GM12801 (cell line): Measurements from ENCODE around the gene TEKTIP1.

Experiments used
- TF ChIP-seq, protein P1 (sequence below): IDR thresholded peaks from one replicate; pipeline ENCODE4 v1.5.1; 2011; ENCODE audit warnings: control low read depth; ENCODE audit not compliant: insufficient read length; ENCODE audit errors: extremely low read depth

Gene TEKTIP1

DNA sequence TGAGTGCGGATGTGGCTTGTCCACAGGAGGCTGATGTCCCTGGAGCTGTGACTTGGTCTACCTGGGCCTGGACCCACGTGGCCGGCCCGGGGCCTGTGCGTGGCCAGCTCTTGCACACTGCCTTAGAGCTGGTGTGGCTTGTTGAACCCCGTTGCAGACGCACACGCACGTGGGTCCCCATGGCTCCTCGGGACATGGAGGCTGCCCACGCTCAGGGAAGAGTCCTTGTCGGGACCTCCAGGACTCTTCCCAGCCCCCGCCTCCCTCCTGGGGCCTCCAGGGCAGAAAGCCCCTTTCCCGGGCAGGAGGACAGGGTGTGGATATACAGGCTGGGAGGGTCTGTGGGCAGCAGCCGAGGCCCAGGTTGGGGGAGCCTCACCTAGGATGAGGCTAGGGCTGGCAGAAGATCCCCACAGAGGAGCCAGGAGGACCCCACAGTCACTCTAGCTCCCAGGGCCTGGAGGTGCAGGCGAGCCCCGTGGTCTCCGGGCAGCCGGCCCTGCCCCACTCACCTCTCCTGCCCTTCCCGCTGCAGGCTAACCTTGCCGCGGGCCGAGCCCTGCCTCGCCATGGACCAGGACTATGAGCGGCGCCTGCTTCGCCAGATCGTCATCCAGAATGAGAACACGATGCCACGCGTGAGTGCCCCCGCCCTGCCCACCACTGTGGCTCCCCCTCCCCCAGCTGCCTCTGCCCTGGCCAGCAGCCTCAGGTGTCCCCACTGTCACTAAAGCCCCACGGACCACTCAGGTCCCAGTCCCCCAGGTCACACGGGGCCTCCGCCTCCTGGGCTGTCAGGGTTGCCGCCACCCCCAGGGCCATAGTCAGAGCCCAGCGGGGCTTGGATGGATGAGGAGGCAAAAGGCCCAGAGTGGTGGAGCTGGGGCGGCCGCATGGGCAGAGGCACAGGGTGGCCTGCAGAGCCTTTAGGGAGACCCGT, 16.3 kb upstream of the TEKTIP1 start:
- TF ChIP-seq, protein P1, sequence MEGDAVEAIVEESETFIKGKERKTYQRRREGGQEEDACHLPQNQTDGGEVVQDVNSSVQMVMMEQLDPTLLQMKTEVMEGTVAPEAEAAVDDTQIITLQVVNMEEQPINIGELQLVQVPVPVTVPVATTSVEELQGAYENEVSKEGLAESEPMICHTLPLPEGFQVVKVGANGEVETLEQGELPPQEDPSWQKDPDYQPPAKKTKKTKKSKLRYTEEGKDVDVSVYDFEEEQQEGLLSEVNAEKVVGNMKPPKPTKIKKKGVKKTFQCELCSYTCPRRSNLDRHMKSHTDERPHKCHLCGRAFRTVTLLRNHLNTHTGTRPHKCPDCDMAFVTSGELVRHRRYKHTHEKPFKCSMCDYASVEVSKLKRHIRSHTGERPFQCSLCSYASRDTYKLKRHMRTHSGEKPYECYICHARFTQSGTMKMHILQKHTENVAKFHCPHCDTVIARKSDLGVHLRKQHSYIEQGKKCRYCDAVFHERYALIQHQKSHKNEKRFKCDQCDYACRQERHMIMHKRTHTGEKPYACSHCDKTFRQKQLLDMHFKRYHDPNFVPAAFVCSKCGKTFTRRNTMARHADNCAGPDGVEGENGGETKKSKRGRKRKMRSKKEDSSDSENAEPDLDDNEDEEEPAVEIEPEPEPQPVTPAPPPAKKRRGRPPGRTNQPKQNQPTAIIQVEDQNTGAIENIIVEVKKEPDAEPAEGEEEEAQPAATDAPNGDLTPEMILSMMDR: no peak

DNA sequence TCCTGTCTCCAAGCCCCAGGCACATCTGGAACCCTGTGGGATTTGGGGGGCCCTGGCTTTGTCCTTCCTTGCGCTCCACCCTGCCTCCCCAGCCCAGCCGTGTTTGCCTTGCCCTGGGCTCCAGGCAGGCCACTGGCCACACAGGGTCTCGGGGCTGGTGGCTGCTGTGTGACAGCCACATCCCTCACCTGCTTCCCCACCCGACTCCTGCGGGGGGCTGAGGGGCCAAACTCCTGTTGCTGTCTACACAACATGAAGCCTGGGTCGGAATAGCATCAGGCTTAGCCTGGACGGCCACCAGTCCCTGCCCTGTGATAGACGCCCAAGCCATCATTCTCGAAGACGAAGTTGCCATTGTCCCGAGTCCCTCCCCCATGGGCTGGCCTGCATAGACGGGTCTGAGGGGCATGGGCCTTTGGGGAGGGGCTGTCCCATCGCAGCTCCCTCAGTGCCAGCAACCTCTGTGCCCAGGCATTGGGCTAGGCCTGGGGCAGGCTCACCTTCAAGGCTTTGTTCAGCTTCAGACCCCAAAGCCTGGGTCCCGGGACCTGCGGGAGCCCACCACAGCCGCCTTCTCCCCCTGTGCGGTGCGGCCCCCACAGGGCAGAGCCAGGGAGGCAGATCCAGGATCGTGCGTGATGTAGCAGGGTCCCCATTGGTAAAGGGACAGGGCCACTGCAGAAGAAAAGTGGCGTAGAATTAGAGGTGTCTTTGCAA, 15.5 kb upstream of the TEKTIP1 start:
- TF ChIP-seq, protein P1: no peak

DNA sequence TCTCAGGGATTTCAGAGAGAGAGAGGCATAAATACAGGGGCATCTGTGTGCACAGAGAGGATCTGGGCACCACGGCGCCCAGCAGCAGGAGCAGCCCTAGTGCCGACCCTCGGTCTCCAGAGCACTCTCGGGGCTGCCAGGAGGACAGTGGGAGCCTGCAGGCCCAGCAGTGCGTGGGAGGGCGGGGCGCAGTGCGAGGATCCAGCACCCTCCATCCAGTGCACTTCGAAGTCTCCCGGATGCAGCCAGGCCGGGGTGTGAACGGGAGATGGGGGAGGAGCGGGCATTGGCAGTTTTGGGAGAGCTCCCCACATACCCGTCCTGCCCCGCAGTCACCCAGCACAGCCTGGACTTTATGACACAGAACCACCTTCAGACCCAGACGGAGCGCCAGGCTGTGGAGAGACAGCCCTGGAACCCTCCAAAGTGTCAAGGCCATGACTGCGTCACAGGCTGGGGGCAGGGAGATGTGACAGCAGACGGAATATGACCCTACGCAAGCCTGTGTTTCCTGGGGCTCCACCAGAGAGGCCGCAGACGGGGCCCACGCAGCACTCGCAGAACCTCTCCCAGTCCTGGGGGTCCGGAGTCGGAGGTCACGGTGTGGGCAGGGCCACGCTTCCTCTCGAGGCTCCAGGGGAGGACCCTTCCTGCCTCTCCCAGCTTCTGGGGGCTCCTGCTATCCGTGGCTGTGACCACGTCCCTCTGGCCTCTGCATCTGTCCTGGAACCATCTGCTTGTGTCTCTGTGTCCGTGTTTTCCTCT, 14.7 kb upstream of the TEKTIP1 start:
- TF ChIP-seq, protein P1: no peak

DNA sequence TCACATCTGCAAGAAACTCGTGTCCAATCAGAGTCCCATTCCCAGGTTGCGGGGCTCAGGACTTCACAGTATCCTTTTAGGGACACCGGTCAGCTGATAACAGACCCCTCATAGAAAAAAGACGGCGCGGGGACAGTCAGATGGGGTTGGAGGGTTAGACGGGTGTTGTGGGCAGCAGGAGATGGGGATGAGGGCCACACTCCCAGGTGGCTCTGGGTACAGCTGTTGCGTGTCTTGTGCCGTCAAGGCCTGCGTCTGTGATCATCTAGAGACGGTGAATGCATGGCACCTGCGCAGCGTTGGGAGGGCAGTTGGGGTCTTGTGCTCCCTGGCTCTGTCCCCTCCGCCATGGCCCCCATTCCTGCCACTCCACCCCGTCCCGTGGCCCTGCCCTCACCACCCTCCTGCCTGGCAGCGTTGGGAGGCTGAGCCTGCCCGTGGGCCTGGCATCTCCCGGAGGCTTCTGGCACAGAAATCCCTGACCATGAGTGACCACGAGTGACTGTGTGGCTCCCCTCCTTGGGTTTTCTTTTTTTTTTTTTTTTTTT, 14.0 kb upstream of the TEKTIP1 start:
- TF ChIP-seq, protein P1: no peak

DNA sequence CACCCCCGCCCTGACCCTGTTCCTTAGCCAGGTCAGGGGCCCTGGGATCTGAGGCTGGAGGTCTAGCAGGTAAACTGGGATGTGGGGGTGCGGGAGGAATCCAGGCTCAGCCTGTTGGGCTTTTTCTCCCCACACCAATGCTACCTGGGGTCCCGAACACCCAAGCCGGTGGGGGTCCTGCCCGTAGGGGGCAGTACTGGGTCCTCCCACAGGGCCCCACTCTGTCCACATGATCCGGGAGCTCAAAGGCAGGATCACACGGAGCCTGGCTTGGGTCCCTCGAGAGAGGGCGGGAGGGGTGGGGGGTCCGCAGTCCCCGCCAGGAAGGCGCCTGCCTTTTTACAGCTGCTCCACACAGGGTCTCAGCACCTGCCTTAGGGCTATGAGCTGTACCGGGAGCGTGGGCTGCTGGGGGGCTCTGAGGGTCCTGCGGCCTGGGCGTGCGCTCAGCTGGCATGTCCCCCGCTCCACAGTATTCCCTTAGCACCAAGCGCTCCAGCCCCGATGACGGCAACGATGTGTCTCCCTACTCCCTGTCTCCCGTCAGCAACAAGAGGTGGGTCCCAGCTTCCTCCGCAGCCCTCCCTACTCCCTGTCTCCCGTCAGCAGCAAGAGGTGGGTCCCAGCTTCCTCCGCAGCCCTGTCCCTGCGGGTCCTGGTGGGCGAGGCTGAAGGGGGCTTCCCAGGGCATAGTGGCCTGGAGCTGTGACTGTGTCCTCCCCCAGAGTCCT, 12.3 kb upstream of the TEKTIP1 start:
- TF ChIP-seq, protein P1: no peak

DNA sequence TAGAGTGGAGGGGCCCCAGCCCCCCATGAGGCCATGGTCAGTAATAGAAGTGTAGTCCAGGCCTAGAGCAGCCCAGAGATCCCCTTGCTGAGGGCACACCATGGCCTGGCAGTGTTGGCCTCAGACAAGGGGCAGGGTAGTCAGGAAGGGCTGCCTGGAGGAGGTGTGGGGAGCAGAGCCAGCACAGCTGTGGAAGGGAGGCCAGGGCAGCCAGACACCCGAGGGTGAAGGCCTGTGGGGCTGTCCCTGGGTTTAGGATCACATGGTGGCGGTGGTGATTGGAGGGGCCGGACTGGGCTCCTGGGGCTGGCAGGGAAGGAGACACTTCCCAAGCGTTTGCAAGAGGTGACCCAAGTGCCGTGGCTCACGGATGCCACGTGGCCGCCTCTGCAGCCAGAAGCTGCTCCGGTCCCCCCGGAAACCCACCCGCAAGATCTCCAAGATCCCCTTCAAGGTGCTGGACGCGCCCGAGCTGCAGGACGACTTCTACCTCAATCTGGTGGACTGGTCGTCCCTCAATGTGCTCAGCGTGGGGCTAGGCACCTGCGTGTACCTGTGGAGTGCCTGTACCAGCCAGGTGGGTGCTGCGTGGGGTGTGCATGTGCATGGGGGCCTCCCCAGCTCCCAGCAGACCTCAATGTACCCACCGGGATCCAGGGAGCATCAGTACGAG, 11.6 kb upstream of the TEKTIP1 start:
- TF ChIP-seq, protein P1: no peak
